ENCODE data around the gene AGT.

DNA sequence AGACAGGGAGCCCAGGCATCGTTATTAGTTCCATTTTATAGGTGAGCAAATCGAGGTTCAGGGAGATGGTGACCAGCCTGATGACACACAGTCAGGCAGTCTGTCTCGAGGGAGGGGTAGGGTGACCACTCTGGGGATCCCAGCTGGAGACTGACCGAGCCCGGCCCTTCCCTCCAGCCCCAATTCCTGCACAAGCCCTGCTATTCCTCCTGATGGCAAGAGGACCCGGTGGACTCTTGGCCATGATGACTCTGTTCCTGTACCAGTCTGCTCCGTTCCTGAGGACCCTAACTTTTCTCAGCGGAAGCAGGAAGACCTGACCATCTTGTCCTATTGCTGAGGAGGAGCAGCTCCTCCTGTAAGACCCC lies 391 bp downstream of the AGT start:
- TF ChIP-seq, protein P1, sequence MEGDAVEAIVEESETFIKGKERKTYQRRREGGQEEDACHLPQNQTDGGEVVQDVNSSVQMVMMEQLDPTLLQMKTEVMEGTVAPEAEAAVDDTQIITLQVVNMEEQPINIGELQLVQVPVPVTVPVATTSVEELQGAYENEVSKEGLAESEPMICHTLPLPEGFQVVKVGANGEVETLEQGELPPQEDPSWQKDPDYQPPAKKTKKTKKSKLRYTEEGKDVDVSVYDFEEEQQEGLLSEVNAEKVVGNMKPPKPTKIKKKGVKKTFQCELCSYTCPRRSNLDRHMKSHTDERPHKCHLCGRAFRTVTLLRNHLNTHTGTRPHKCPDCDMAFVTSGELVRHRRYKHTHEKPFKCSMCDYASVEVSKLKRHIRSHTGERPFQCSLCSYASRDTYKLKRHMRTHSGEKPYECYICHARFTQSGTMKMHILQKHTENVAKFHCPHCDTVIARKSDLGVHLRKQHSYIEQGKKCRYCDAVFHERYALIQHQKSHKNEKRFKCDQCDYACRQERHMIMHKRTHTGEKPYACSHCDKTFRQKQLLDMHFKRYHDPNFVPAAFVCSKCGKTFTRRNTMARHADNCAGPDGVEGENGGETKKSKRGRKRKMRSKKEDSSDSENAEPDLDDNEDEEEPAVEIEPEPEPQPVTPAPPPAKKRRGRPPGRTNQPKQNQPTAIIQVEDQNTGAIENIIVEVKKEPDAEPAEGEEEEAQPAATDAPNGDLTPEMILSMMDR (IDR thresholded peaks at IDR 0.05 in 2 of 3, conservative IDR thresholded peaks at IDR 0.05 in 1 of 3; ENCODE audit: borderline replicate concordance in 1 of 3, insufficient read depth in 1 of 3, low read depth in 2 of 3, low read length in 2 of 3): no peak
- TF ChIP-seq YY1 (IDR thresholded peaks at IDR 0.05; ENCODE audit: extremely low read depth, insufficient replicate concordance, low read depth, low read length): no peak
- TF ChIP-seq POLR2A (IDR thresholded peaks at IDR 0.05; ENCODE audit: borderline replicate concordance, extremely low read depth, insufficient read depth, insufficient read length): no peak
- TF ChIP-seq SRF (IDR thresholded peaks at IDR 0.05; ENCODE audit: low read depth): no peak
- no peak for TF ChIP-seq CBX3 (IDR thresholded peaks at IDR 0.05; ENCODE audit: low read depth)
- TF ChIP-seq, protein P2, sequence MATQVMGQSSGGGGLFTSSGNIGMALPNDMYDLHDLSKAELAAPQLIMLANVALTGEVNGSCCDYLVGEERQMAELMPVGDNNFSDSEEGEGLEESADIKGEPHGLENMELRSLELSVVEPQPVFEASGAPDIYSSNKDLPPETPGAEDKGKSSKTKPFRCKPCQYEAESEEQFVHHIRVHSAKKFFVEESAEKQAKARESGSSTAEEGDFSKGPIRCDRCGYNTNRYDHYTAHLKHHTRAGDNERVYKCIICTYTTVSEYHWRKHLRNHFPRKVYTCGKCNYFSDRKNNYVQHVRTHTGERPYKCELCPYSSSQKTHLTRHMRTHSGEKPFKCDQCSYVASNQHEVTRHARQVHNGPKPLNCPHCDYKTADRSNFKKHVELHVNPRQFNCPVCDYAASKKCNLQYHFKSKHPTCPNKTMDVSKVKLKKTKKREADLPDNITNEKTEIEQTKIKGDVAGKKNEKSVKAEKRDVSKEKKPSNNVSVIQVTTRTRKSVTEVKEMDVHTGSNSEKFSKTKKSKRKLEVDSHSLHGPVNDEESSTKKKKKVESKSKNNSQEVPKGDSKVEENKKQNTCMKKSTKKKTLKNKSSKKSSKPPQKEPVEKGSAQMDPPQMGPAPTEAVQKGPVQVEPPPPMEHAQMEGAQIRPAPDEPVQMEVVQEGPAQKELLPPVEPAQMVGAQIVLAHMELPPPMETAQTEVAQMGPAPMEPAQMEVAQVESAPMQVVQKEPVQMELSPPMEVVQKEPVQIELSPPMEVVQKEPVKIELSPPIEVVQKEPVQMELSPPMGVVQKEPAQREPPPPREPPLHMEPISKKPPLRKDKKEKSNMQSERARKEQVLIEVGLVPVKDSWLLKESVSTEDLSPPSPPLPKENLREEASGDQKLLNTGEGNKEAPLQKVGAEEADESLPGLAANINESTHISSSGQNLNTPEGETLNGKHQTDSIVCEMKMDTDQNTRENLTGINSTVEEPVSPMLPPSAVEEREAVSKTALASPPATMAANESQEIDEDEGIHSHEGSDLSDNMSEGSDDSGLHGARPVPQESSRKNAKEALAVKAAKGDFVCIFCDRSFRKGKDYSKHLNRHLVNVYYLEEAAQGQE (IDR thresholded peaks at IDR 0.05; ENCODE audit: low read depth): no peak
- no peak for TF ChIP-seq POLR2AphosphoS5 (IDR thresholded peaks at IDR 0.05; ENCODE audit: low read depth, low read length)
